A673 (cell line): ENCODE measurements around the gene NUDT11. TPM values are rescaled to one million over a fixed set of nuclear protein-coding genes. Genes with fewer than 3 reads are reported as not detected.
A peak's percentile ranks its signal among the peaks of the same experiment; 100 is the strongest.

Source experiments
- BruUV-seq: library from RNA; stranded (reverse); fragments of 400-500 nt; replicated peaks from 2 replicates; lab custom pipeline; 2021; lab: Mats Ljungman, UMichigan
- CTCF ChIA-PET: fragments of 300-600 bp; sonication (Branson Sonifier 250); formaldehyde crosslinking; loops from one replicate; lab custom pipeline; 2022; ENCODE audit warnings: antibody characterized with exemption; lab: Charles Lee
- POLR2A ChIA-PET: fragments of 300-600 bp; sonication (Branson Sonifier 250); formaldehyde crosslinking; loops from one replicate; lab custom pipeline; 2022; ENCODE audit warnings: antibody characterized with exemption; ENCODE audit not compliant: low non-redundant PET; lab: Charles Lee
- DNase-seq: peaks from one replicate; pipeline ENCODE4 v3.0.0-alpha.2; 2015; ENCODE audit warnings: low spot score
- H3K27ac ChIP-seq: fragments of 200-600 bp; sonication (generic); 2 replicates; pipeline ENCODE4 v1.5.1; 2016; ENCODE audit warnings: mixed run types, low read depth, mild to moderate bottlenecking, mixed read lengths, antibody characterized with exemption, low read length; ENCODE audit not compliant: poor library complexity, severe bottlenecking
- H3K27me3 ChIP-seq: fragments of 200-600 bp; sonication (generic); replicated peaks from 2 replicates; pipeline ENCODE4 v1.6.1; 2017; ENCODE audit warnings: mixed run types, low read depth, mild to moderate bottlenecking, mixed read lengths, antibody characterized with exemption, low read length; ENCODE audit not compliant: insufficient read depth, poor library complexity
- H3K36me3 ChIP-seq: fragments of 200-600 bp; sonication (generic); 2 replicates; pipeline ENCODE4 v1.6.1; 2016; ENCODE audit warnings: mixed run types, mild to moderate bottlenecking, mixed read lengths, antibody characterized with exemption, low read length; ENCODE audit not compliant: insufficient read depth, poor library complexity, severe bottlenecking
- H3K4me1 ChIP-seq: fragments of 200-600 bp; sonication (generic); 2 replicates; pipeline ENCODE4 v1.6.1; 2017; ENCODE audit warnings: mixed run types, mild to moderate bottlenecking, mixed read lengths, antibody characterized with exemption, low read length; ENCODE audit not compliant: insufficient read depth, poor library complexity, severe bottlenecking
- H3K4me3 ChIP-seq: fragments of 200-600 bp; sonication (generic); 2 replicates; pipeline ENCODE4 v1.5.1; 2016; ENCODE audit warnings: low read depth, mixed run types, mild to moderate bottlenecking, mixed read lengths, low read length; ENCODE audit not compliant: poor library complexity, severe bottlenecking
- H3K9me3 ChIP-seq: fragments of 200-600 bp; sonication (generic); 2 replicates; pipeline ENCODE4 v1.6.1; 2016; ENCODE audit warnings: mixed run types, low read depth, mild to moderate bottlenecking, mixed read lengths, antibody characterized with exemption, low read length; ENCODE audit not compliant: poor library complexity, severe bottlenecking
- EZH2 ChIP-seq: fragments of 200-600 bp; sonication (generic); IDR thresholded peaks from 2 replicates; pipeline ENCODE4 v1.6.1; 2017; ENCODE audit warnings: borderline replicate concordance, low read depth, mild to moderate bottlenecking, mixed read lengths, antibody characterized with exemption, low read length; ENCODE audit not compliant: poor library complexity, severe bottlenecking
- intact Hi-C: fragments of 100-400 bp; cut with micrococcal nuclease; formaldehyde crosslinking; loops from one replicate; pipeline ENCODE4 v1.10.0; 2022; ENCODE audit not compliant: unreplicated experiment
- total RNA-seq: library from RNA; stranded (reverse); gene quantifications from 2 replicates; pipeline ENCODE4 v1.2.3, GENCODE V29; 2021
- TF ChIP-seq, protein P1 (sequence below): fragments of 300-800, 200-600 bp; sonication (generic); conservative IDR thresholded peaks from 2 replicates; pipeline ENCODE4 v1.5.1; 2017; ENCODE audit warnings: low read depth, mild to moderate bottlenecking, antibody characterized with exemption, low read length, moderate library complexity, mixed read lengths

The NUDT11 gene
- total RNA-seq, 1 experiment from 2014 or later = 52.4 TPM

DNA sequence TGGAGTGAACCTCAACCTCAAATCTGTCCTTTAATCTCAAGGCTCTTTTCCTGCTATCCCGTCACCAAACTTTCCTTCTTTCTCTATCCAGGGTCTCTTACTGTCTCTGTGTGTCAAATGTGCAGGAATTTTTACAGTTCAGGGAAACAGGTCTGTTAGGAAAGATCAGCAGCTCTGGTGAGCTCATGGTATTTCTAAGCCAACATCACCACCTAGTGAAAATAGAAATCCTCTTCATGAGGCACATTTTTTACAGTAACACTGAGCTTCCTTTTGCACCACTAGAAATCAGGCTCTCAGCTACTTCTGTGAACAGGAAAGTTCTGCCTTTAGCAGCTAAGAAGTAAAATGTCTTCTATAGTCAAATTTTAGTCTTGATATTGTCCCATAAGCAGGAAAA, 39.6 kb downstream of the NUDT11 start:
- DNase-seq = peak; percentile 26
- no peak overlapping the region for H3K27ac ChIP-seq
- ChIA-PET POLR2A (no interaction called here), CTCF (interaction anchor here (0.9 to 1.4 kb wide), 3 partner anchors 36 to 308 kb away, joined by 3 to 13 read pairs (median 8); no protein-coding TSS in a partner anchor)
- H3K4me3 ChIP-seq = no peak overlapping the region
- BruUV-seq = no TSS peak
- intact Hi-C loops = loop anchor here (5.0 kb wide), 2 partner anchors 120 to 310 kb away; no protein-coding TSS in a partner anchor
- no peaks in the 10 kb centered on the region for H3K27me3 ChIP-seq
- H3K36me3 ChIP-seq = no peaks in the 10 kb centered on the region
- H3K9me3 ChIP-seq = no peaks in the 10 kb centered on the region
- TF ChIP-seq, protein P1, sequence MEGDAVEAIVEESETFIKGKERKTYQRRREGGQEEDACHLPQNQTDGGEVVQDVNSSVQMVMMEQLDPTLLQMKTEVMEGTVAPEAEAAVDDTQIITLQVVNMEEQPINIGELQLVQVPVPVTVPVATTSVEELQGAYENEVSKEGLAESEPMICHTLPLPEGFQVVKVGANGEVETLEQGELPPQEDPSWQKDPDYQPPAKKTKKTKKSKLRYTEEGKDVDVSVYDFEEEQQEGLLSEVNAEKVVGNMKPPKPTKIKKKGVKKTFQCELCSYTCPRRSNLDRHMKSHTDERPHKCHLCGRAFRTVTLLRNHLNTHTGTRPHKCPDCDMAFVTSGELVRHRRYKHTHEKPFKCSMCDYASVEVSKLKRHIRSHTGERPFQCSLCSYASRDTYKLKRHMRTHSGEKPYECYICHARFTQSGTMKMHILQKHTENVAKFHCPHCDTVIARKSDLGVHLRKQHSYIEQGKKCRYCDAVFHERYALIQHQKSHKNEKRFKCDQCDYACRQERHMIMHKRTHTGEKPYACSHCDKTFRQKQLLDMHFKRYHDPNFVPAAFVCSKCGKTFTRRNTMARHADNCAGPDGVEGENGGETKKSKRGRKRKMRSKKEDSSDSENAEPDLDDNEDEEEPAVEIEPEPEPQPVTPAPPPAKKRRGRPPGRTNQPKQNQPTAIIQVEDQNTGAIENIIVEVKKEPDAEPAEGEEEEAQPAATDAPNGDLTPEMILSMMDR = peak; percentile 28; the same call in 1 of the 2 replicates
- no peak for TF ChIP-seq EZH2
- H3K4me1 ChIP-seq = no peaks in the 10 kb centered on the region

DNA sequence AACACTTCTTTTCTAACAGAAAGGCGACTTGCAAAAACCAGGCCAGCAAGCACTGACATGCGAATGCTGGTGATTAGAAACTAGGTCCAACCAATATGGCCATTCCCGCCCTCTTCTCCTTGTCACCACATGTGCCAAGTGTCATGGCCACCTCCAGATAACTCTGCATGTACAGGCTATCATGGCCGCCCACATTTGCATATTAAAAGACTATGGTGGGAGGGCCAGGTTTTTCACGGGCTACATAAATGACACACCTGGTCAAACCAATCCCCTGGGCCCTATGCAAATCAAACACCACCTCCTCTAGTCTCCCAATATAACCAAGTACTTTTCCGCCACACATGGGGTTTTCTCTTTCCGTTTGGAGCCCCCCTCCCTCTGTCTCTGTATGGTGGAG, 40.1 kb downstream of the NUDT11 start:
- ChIA-PET POLR2A (interaction anchor here (0.6 kb wide), 1 partner anchor 149 kb away, joined by 5 read pairs; no protein-coding TSS in a partner anchor), CTCF (interaction anchor here (0.9 to 1.4 kb wide), 3 partner anchors 36 to 307 kb away, joined by 3 to 13 read pairs (median 8); no protein-coding TSS in a partner anchor)
- Histone ChIP-seq H3K27ac (no peak overlapping the region), H3K9me3 (no peaks in the 10 kb centered on the region), H3K4me1 (no peaks in the 10 kb centered on the region), H3K27me3 (no peaks in the 10 kb centered on the region), H3K36me3 (no peaks in the 10 kb centered on the region), H3K4me3 (no peak overlapping the region)
- no TSS peak for BruUV-seq
- TF ChIP-seq EZH2 = no peak
- TF ChIP-seq, protein P1 = no peak
- DNase-seq = no peak
- intact Hi-C loops = loop anchor here (5.0 kb wide), 2 partner anchors 119 to 309 kb away; no protein-coding TSS in a partner anchor

DNA sequence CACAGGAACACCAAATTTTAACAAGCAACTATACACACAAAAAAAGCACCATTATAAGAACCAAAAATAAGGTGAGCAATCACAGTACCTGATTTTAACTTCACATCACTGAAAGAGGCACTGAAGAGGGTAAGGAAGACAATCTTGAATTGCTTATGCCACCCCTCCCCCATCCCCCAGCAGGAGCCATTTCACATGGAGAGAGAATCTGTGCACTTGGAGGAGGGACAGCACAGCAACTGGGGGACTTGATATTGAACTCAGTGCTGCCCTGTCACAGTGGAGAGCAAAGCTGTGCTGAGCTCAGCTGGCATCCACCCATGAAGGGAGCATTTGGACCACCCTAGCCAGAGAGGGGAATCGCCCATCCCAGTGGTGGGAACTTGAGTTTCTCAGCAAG, 56.0 kb downstream of the NUDT11 start:
- DNase-seq = no peak
- Histone ChIP-seq H3K9me3 (no peaks in the 10 kb centered on the region), H3K36me3 (no peaks in the 10 kb centered on the region), H3K27me3 (no peaks in the 10 kb centered on the region), H3K4me1 (peaks cover 4% of the 10 kb centered on the region), H3K27ac (no peak overlapping the region), H3K4me3 (no peak overlapping the region)
- BruUV-seq = no TSS peak
- intact Hi-C loops = no loop called here
- no peak for TF ChIP-seq EZH2
- TF ChIP-seq, protein P1 = no peak
- ChIA-PET POLR2A (no interaction called here), CTCF (interaction anchor here (0.7 kb wide), 1 partner anchor 21 kb away, joined by 3 read pairs; no protein-coding TSS in a partner anchor)

Other genes starting within 250 kb of the NUDT11 start
- gene NUDT10, start 163.8 kb downstream of the NUDT11 start, total RNA-seq = 7.2 and 9.4 TPM in 2 replicates
- gene CENPVL3, start 122.3 kb upstream of the NUDT11 start, total RNA-seq = 20.8 and 21.7 TPM in 2 replicates
- 1.5 and 1.7 TPM in 2 replicates for gene CENPVL2, start 186.2 kb upstream of the NUDT11 start, total RNA-seq
- 1.5 and 1.7 TPM in 2 replicates for gene CENPVL1, start 213.9 kb upstream of the NUDT11 start, total RNA-seq
- gene GSPT2, start 246.8 kb upstream of the NUDT11 start, total RNA-seq = 14.1 and 14.4 TPM in 2 replicates